NK-92 (cell line): ENCODE results near the gene TCP11.
"Not testable (repeated sequence)": the region's sequence is repeated elsewhere in the genome, so short reads cannot be mapped to it uniquely, and the experiment has no call there.

Experiments used
- DNase-seq: peaks from one replicate; lab custom pipeline; 2025; ENCODE audit not compliant: unreplicated experiment; lab: John Stamatoyannopoulos, UW

TCP11 gene

DNA sequence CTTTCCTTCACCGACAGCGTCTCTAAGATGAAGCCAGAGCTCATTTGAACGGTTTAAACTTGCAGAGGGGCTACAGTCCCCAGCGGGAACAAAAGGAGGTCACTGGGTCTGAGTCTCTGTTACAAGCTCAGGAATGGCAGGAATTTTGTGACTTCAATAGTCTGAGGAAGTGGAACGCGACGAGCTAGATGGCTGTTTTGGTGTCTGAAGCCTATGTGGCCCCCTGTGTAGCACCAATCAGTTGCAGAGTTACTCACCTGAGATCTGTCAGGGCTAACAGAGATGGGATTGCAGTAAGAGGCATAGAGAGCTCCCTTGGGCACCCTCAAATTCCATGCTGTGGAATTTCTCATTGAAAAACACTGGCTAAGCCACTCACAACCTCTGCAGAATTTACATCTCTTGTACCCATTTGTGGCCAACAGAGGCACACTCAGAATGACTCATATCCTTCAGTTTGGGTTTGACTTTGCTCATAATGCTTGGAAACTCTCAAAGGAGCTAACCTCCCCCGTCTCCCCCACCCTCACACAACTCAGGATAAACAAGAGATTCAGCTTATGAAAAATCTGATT lies 7.1 kb upstream of the TCP11 start:
- no peak for DNase-seq

GRCh38 chr6:35147486-35147885 lies 6.3 kb upstream of the TCP11 start:
- no peak for DNase-seq

- no peak for DNase-seq
Observed at GRCh38 chr6:35147026-35147425, 5.9 kb upstream of the TCP11 start.

DNA sequence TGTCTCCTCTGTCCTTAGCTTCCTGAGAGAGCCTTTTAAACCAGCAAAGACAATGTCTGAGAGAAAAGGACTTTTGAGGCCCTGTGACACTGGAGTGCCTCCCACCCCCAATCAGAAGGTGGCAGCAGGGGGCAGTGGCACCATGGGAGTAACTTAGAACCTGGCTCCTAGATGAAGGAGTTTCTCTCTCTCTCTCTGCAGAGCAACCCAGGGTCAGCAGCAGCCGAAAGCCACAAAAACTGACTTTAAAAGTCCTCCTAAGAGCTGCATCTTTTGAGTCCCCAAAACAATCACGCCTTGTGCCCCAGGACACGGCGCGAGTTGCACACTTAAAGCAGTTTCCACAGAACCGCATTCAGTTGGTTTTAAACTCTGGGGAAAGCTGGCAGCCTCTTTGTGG lies 5.3 kb upstream of the TCP11 start:
- no peak for DNase-seq

DNA sequence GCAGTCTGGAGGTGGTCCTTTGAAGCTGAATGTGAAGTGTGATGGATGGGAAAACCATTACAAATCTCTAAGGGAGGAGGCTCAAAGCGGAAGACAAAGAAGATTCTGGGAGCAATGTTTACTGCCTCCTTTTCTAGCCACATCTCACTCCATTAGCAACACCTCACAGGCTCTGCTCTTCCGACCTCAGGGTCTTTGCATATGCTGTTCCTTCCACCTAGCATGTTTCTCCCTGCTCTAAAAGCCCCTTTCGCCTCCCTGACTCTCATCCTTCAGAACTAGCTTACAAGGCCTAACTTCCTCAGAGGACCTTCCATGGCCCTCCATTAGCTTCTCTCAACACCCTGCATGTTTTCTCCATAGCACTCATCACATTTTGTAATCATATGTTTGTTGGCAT lies 4.6 kb upstream of the TCP11 start:
- no peak for DNase-seq

GRCh38 chr6:35142588-35143569 lies 1.7 kb upstream of the TCP11 start:
- DNase-seq: no peak

DNA sequence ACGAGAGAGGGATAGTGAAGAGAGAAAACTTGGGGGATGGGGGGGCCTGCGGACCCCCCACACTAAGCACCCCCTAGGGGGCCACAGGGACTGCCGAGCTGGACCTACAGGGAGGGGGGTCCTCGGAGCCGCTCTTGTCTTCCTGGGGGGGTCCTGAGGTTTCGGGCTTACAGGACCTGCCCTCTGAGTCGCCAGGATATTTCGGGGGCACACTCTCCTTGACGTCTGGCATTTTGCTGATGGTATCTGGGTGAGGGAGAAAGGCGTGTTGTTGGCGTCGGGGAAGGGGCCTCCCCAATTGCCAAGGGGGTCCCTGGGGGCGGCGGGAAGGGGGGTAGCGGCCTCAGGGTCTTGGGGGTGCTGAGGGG lies 516 bp downstream of the TCP11 start:
- no peak for DNase-seq

DNA sequence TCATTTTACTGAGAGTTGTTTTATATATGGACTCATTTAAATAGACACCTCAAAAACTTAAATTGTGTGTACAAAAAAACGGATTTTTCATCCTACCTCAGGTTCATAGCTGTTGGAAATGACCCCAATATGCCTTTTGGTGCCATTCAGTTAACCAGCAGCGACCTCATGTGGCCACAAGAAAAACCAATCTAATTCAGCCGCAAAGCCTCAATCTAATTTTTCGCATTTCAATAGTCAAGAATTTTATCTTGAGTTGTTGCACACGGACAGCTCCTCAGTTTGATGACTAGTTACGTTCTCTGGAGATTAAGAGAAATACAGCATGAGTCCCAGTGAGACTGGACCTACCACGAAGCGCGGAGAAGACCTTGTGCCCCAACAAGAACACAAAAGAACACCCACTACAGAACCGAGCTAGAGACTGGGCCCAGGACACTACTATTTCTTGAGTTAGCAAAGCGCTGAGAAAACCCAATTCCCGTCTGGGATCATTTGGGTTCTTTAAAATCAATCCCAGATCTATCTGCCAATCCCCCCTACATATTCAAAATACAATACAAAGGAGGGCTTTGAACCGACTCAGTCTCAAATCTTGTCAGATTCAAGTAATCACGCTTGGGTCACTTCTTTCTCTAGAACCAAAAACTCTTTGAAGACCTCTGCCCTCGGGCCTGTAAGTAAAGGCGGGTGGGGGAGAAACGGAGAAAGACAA lies 1.1 kb downstream of the TCP11 start:
- no peak for DNase-seq

- DNase-seq: no peak
Observed at GRCh38 chr6:35139470-35139869, 1.7 kb downstream of the TCP11 start.

DNA sequence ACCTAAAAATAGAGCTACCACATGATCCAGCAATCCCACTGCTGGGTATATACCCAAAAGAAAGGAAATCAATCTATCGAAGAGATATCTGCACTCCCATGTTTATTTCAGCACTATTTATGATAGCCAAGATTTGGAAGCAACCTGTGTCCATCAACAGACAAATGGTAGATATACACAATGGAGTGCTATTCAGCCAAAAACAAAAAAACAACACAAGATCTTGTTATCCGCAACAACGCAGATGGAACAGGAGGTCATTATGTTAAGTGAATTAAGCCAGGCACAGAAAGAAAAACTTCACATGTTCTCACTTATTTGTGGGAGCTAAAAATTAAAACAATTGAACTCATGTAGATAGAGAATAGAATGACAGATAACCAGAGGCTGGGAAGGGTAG lies 2.9 kb downstream of the TCP11 start:
- DNase-seq: not testable (repeated sequence)

DNA sequence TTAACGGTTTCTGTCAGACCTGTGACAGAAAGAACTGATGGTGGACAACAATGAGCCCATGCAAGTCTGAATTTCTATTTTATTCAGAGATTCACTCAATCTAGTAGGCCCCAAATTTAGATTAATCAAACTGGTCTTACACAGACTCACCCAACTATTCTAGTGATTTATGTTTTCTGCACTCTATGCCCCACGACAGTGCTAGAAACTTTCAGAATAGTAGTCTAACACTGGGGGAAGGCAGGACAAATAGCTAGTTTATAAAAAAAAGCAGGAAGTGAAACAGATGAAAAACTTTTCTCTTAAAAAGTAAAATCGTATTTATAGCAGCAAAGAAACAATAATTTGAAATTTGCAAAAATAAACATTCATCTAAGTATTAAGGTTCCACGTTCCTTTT lies 5.0 kb downstream of the TCP11 start:
- no peak for DNase-seq

DNA sequence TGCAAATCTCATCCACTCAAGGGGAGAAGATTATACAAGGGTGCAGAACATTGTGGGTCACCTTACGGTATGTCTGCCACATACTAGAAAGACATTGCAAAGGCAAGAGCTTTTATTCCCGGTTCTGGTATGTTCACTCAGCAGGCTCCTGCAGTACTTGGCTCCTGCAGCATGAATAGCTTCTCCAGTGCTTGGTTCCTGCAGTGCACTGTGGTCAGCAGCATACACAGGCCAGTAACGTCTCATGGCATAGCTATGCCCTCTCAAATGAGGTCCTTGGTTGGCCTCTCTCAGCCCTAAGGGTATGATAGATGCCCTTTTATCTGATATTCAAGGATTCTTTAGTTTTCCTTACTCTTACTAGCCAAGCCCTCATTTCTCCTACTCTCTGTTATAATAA lies 12.6 kb downstream of the TCP11 start:
- DNase-seq: no peak

- no peak for DNase-seq
Observed at GRCh38 chr6:35128042-35128441, 13.1 kb downstream of the TCP11 start.

DNA sequence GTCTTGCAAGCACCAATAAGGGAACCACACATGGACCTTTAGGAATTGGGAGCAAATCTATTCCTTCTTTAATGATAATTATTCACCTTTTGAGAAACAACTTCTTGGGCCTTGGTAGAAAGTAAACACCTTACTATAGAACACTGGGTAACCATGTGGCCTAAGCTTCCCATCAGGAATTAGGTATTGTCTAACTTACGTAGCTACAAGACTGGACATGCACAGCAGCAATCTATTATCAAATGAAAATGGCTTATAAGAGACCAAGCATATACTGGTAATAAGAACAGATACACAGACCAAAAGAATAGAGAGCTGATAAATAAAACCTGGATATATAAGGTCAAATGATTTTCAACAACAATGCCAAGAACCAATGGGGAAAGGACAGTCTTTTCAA lies 16.8 kb downstream of the TCP11 start:
- no peak for DNase-seq

GRCh38 chr6:35120746-35121145 lies 20.4 kb downstream of the TCP11 start:
- DNase-seq: no peak

DNA sequence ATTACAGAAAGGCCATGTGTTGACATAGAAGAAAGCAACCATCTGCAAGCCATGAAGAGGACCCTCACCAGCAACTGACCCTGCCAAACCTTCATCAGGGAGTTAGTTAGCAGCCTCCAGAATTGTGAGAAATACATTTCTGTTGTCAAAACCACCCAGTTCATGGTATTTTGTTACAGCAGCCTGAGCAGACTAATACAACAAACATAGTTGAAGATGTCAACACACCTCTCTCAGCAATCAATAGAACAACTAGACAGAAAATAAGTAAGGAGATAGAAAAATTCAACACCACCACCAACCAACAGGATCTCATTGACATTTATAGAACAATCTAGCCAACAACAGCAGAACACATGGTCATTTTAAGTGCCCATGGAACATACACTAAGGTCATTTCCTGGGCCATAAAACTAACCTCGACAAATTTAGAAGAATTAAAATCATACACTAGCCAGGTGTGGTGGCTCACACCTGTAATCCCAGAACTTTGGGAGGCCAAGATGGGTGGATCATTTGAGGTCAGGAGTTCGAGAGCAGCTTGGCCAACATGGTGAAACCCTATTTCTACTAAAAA lies 32.7 kb downstream of the TCP11 start:
- DNase-seq: no peak

DNA sequence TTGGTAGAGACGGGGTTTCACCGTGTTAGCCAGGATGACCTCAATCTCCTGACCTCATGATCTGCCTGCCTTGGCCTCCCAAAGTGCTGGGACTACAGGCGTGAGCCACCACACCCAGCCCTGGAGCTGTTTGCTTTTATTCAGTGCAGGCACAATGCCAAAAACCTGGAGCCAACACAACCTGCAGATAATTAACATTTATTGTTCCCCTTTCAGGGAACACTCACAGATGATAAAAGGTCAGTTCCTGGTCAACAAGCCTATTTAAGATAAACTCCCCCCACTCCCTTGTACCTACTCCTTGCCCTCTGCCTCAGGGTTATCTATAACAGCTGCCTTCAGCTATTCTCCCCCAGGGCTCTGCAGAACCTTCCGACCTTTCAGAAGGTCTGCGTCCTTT lies 33.4 kb downstream of the TCP11 start:
- DNase-seq: not testable (repeated sequence)

- not testable (repeated sequence) for DNase-seq
Observed at GRCh38 chr6:35107208-35107607, 33.9 kb downstream of the TCP11 start.

GRCh38 chr6:35106061-35106460 lies 35.1 kb downstream of the TCP11 start:
- DNase-seq: not testable (repeated sequence)

DNA sequence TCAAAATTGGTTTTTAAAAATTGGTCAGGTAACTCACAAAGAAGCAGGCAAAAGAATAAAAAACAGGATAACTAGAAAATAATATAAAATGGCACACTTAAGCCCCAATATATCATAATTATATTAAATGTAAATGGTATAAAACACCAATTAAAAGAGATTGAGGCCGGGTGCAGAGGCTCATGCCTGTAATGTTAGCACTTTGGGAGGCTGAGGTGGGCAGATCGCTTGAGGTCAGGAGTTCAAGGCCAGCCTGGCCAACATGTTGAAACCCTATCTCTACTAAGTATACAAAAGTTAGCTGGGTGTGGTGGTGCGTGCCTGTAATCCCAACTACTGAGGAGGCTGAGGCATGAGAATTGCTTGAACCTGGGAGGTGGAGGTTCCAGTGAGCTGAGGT lies 36.1 kb downstream of the TCP11 start:
- no peak for DNase-seq

- no peak for DNase-seq
Observed at GRCh38 chr6:35099116-35099515, 42.0 kb downstream of the TCP11 start.
